SK-N-SH (cell line): ENCODE results near the gene PER2. TPM values are rescaled to one million over a fixed set of nuclear protein-coding genes. Genes with fewer than 3 reads are reported as not detected.

Experiments
- CTCF ChIA-PET: fragments of 300-600, 350-600 bp; formaldehyde crosslinking; extraction: SDS; loops from one replicate; lab custom pipeline; 2021; lab: Yijun Ruan, JAX
- POLR2A ChIA-PET: fragments of 350-600 bp; sonication (Branson Sonifier 250); formaldehyde crosslinking; extraction: SDS; loops from one replicate; lab custom pipeline; 2020; ENCODE audit warnings: antibody characterized with exemption, inconsistent platforms; lab: Yijun Ruan, JAX
- DNase-seq: peaks from one replicate; pipeline ENCODE4 v3.0.0; 2012
- H2AFZ ChIP-seq: fragments of 200-600 bp; sonication (generic); 2 replicates; pipeline ENCODE4 v1.8.1; 2016; ENCODE audit warnings: antibody characterized with exemption, mild to moderate bottlenecking, low read depth
- H3F3A ChIP-seq: fragments of 200-600 bp; sonication (generic); replicated peaks from 2 replicates; pipeline ENCODE3; 2016; ENCODE audit warnings: antibody characterized with exemption, mild to moderate bottlenecking; ENCODE audit not compliant: insufficient read depth
- H3K27ac ChIP-seq, 2 experiments: fragments of 200-500 bp in 1 of 2; fragments of 200-600 bp in 1 of 2; sonication (Bioruptor generic) in 1 of 2; sonication (generic), shearing (Covaris generic) in 1 of 2; 2 replicates each; pipeline versions ENCODE4 v1.5.1 to v1.6.1; 2014 to 2016; ENCODE audit warnings: low read depth in 2 of 2, inconsistent platforms in 1 of 2, low read length in 1 of 2, mild to moderate bottlenecking in 1 of 2, mixed read lengths in 1 of 2
- H3K27me3 ChIP-seq: fragments of 200-600 bp; sonication (generic), shearing (Covaris generic); 2 replicates; pipeline ENCODE4 v1.6.1; 2016; ENCODE audit warnings: mixed run types; ENCODE audit not compliant: insufficient read depth
- H3K36me3 ChIP-seq, 2 experiments: fragments of 200-500 bp in 1 of 2; fragments of 200-600 bp in 1 of 2; sonication (Bioruptor generic) in 1 of 2; sonication (generic) in 1 of 2; replicated peaks in 1 of 2; 2 replicates each; pipeline versions ENCODE3 to v1.5.1; 2014 to 2016; ENCODE audit warnings: low read length in 1 of 2, mild to moderate bottlenecking in 1 of 2; ENCODE audit not compliant: insufficient read depth in 2 of 2, control insufficient read depth in 1 of 2
- H3K4me1 ChIP-seq, 2 experiments: fragments of 200-500 bp in 1 of 2; fragments of 200-600 bp in 1 of 2; sonication (Bioruptor generic) in 1 of 2; sonication (generic), shearing (Covaris generic) in 1 of 2; 2 replicates each; pipeline versions ENCODE4 v1.5.1 to v1.6.1; 2014 to 2016; ENCODE audit warnings: low read depth in 1 of 2, low read length in 1 of 2, mixed run types in 1 of 2; ENCODE audit not compliant: insufficient read depth in 2 of 2, control insufficient read depth in 1 of 2
- H3K4me2 ChIP-seq: fragments of 200-600 bp; sonication (generic), shearing (Covaris generic); 2 replicates; pipeline ENCODE4 v1.6.1; 2017; ENCODE audit warnings: mixed run types
- H3K4me3 ChIP-seq, 2 experiments: fragments of 200-500 bp in 1 of 2; fragments of 200-600 bp in 1 of 2; sonication (Bioruptor generic) in 1 of 2; sonication (generic), shearing (Covaris generic) in 1 of 2; 2 replicates each; pipeline versions ENCODE4 v1.5.1 to v1.8.1; 2014 to 2016; ENCODE audit warnings: low read depth in 2 of 2, inconsistent platforms in 1 of 2, low read length in 1 of 2, mild to moderate bottlenecking in 1 of 2, mixed read lengths in 1 of 2, moderate library complexity in 1 of 2
- H3K79me2 ChIP-seq: fragments of 200-600 bp; sonication (generic); 2 replicates; pipeline ENCODE4 v1.8.1; 2017; ENCODE audit warnings: mild to moderate bottlenecking; ENCODE audit not compliant: insufficient read depth
- H3K9ac ChIP-seq: fragments of 200-600 bp; sonication (generic); 2 replicates; pipeline ENCODE4 v1.6.1; 2017; ENCODE audit warnings: mixed run types
- H3K9me2 ChIP-seq: fragments of 200-600 bp; sonication (generic); 2 replicates; pipeline ENCODE4 v1.6.1; 2017; ENCODE audit warnings: mixed run types
- H3K9me3 ChIP-seq: fragments of 200-600 bp; sonication (generic); 2 replicates; pipeline ENCODE4 v1.6.1; 2017; ENCODE audit warnings: mixed run types, mild to moderate bottlenecking, moderate library complexity
- H4K20me1 ChIP-seq: fragments of 200-600 bp; sonication (generic); 2 replicates; pipeline ENCODE4 v1.6.1; 2017; ENCODE audit warnings: mild to moderate bottlenecking, mixed run types; ENCODE audit not compliant: insufficient read depth
- EZH2phosphoT487 ChIP-seq: fragments of 200-600 bp; sonication (generic); IDR thresholded peaks from 2 replicates; pipeline ENCODE4 v1.6.1; 2017; ENCODE audit warnings: low read depth, mixed run types, mild to moderate bottlenecking, antibody characterized with exemption, moderate library complexity, borderline replicate concordance
- GABPA ChIP-seq: IDR thresholded peaks from 2 replicates; pipeline ENCODE4 v1.4.0; 2012; ENCODE audit warnings: low read depth, mild to moderate bottlenecking
- MEF2A ChIP-seq: IDR thresholded peaks from 2 replicates; pipeline ENCODE4 v1.4.0; 2012; ENCODE audit warnings: low read depth, borderline replicate concordance
- NFIC ChIP-seq: IDR thresholded peaks from 2 replicates; pipeline ENCODE4 v1.4.0; 2012; ENCODE audit warnings: borderline replicate concordance
- NRF1 ChIP-seq: IDR thresholded peaks from 2 replicates; pipeline ENCODE4 v1.6.1; 2012; ENCODE audit warnings: low read depth, mild to moderate bottlenecking, low read length
- POLR2AphosphoS5 ChIP-seq: IDR thresholded peaks from 2 replicates; pipeline ENCODE4 v1.6.1; 2012; ENCODE audit warnings: low read depth, low read length
- TCF12 ChIP-seq: IDR thresholded peaks from 2 replicates; pipeline ENCODE4 v1.4.0; 2012
- WGBS: methylation state at CpG from one replicate; pipeline ENCODE4 v1.1.6; 2017; ENCODE audit warnings: low lambda C conversion rate; 5-methylcytosine and 5-hydroxymethylcytosine counted together
- polyA plus RNA-seq, 3 experiments: library from polyadenylated mRNA; depleted of rRNA; stranded (reverse); fragments of >200 nt; gene quantifications; 2 replicates each; pipeline ENCODE4 v1.2.3, GENCODE V29; 2012
- TF ChIP-seq, protein P1 (sequence below): IDR thresholded peaks from 2 replicates; pipeline ENCODE4 v1.4.0; 2012; ENCODE audit warnings: low read depth
- TF ChIP-seq, protein P2 (sequence below): IDR thresholded peaks from 2 replicates; pipeline ENCODE4; 2012
- TF ChIP-seq, protein P3 (sequence below): IDR thresholded peaks from 2 replicates; pipeline ENCODE4 v1.4.0; 2012; ENCODE audit warnings: low read depth, borderline replicate concordance

Gene PER2
- polyA plus RNA-seq, 1 of the 3 experiments (the other 2 are of a cell fraction): 0.82 TPM

DNA sequence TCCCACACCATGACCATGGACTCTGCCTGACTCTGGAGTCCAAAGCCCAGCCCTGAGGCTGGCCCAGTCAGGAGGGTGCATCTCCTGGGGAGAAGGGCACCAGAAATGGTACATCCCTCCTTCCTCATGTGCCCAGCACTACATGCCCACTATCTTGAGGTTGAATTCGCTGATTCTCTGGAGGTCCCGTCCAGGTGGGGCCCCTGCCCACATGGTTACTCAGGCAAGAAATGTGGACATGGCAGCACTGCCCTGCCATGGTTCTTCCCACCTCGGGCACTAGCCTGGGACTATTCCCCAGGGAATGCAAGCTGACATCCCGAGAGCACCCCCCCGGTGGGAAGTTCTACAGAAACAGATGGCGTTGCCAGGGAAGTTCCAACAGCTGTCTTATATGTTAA is 33.3 kb downstream of the PER2 start:
- H4K20me1 ChIP-seq: no peaks in the 10 kb centered on the region
- peaks cover 3 to 8% of the 10 kb centered on the region in 2 experiments for H3K36me3 ChIP-seq
- H3K79me2 ChIP-seq: no peaks in the 10 kb centered on the region
- DNase-seq: no peak
- H3K9me2 ChIP-seq: no peaks in the 10 kb centered on the region
- H3K9ac ChIP-seq: no peak overlapping the region
- H3K27ac ChIP-seq: no peak overlapping the region
- no peaks in the 10 kb centered on the region for H3F3A ChIP-seq
- no peaks in the 10 kb centered on the region for H3K9me3 ChIP-seq
- H2AFZ ChIP-seq: no peak overlapping the region
- no peak overlapping the region for H3K4me3 ChIP-seq
- WGBS: 93% methylated on average over 4 of the region's 6 CpGs
- CTCF ChIA-PET: interaction anchor here (1.0 to 6.2 kb wide), 8 partner anchors 11 to 397 kb away, joined by 3 to 60 read pairs (median 4); no protein-coding TSS in a partner anchor
- no peak for TF ChIP-seq MEF2A
- TF ChIP-seq, protein P1, sequence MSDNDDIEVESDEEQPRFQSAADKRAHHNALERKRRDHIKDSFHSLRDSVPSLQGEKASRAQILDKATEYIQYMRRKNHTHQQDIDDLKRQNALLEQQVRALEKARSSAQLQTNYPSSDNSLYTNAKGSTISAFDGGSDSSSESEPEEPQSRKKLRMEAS: no peak
- POLR2A ChIA-PET: interaction anchor here (1.0 kb wide), 1 partner anchor 286 kb away, joined by 3 read pairs; no protein-coding TSS in a partner anchor
- H3K27me3 ChIP-seq: no peaks in the 10 kb centered on the region
- no peak overlapping the region for H3K4me2 ChIP-seq
- peaks cover 0 to 12% of the 10 kb centered on the region in 2 experiments; a peak in 1 of 4 replicates for H3K4me1 ChIP-seq

DNA sequence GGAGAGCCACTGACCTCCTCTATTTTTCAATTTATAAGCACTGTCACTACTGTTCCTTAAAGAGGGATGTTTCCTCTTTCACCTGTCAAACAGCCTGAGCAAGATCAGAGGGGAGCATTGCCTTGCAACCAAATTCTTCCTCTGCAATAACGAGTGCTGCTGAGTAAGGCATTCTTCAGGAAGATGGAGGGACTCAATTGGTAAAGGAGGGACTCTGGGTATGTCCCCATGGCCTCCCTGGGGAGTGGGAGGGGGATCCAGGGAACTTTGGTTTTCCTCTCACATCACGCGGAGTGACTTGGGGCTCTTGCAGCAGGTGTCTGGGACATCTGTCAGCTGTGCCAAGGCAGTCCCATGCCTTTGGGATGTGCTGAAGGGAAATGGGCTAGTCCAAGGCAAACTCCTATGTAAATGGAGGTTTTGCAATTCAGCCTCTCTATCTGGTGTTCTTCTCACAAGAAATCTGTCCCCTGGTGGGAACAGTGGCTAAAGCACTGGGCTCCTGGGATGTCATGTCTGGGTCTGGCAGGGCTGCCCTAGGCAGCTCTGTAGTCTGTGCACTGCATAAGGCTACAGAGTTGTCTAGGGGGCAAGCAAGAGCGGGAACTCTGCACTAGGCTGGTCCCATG is 34.2 kb downstream of the PER2 start:
- Histone ChIP-seq H3K79me2 (no peaks in the 10 kb centered on the region), H3K4me3 (no peak overlapping the region), H2AFZ (no peak overlapping the region), H3K4me2 (no peak overlapping the region), H3K27ac (no peak overlapping the region), H3K27me3 (no peaks in the 10 kb centered on the region), H3K9me2 (no peaks in the 10 kb centered on the region), H3F3A (no peaks in the 10 kb centered on the region), H3K9me3 (no peaks in the 10 kb centered on the region), H4K20me1 (no peaks in the 10 kb centered on the region), H3K36me3 (peaks cover 3 to 8% of the 10 kb centered on the region in 2 experiments), H3K4me1 (peaks cover 0 to 12% of the 10 kb centered on the region in 2 experiments; a peak in 1 of 4 replicates), H3K9ac (no peak overlapping the region)
- CTCF ChIA-PET: interaction anchor here (0.7 to 6.2 kb wide), 4 partner anchors 10 to 84 kb away, joined by 3 to 60 read pairs (median 14); no protein-coding TSS in a partner anchor
- POLR2A ChIA-PET: interaction anchor here (1.0 kb wide), 1 partner anchor 285 kb away, joined by 3 read pairs; no protein-coding TSS in a partner anchor
- no peak for DNase-seq
- WGBS: 79% methylated on average over 4 of the region's 4 CpGs
- TF ChIP-seq, protein P2, sequence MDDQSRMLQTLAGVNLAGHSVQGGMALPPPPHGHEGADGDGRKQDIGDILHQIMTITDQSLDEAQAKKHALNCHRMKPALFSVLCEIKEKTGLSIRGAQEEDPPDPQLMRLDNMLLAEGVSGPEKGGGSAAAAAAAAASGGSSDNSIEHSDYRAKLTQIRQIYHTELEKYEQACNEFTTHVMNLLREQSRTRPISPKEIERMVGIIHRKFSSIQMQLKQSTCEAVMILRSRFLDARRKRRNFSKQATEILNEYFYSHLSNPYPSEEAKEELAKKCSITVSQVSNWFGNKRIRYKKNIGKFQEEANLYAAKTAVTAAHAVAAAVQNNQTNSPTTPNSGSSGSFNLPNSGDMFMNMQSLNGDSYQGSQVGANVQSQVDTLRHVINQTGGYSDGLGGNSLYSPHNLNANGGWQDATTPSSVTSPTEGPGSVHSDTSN: no peak
- TF ChIP-seq TCF12 (no peak), EZH2phosphoT487 (no peak), POLR2AphosphoS5 (no peak), MEF2A (no peak), NRF1 (no peak), NFIC (no peak), GABPA (no peak)
- TF ChIP-seq, protein P1: no peak
- TF ChIP-seq, protein P3, sequence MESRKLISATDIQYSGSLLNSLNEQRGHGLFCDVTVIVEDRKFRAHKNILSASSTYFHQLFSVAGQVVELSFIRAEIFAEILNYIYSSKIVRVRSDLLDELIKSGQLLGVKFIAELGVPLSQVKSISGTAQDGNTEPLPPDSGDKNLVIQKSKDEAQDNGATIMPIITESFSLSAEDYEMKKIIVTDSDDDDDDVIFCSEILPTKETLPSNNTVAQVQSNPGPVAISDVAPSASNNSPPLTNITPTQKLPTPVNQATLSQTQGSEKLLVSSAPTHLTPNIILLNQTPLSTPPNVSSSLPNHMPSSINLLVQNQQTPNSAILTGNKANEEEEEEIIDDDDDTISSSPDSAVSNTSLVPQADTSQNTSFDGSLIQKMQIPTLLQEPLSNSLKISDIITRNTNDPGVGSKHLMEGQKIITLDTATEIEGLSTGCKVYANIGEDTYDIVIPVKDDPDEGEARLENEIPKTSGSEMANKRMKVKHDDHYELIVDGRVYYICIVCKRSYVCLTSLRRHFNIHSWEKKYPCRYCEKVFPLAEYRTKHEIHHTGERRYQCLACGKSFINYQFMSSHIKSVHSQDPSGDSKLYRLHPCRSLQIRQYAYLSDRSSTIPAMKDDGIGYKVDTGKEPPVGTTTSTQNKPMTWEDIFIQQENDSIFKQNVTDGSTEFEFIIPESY: no peak
